CD14-positive monocyte (primary cell): ENCODE data around the gene IRF9. TPM values are rescaled to one million over a fixed set of nuclear protein-coding genes. Genes with fewer than 3 reads are reported as not detected.
A peak's percentile ranks its signal among the peaks of the same experiment; 100 is the strongest.

Experiments used
- DNase-seq, 3 donors: peaks; one replicate each; pipeline ENCODE4 v3.0.0-alpha.2; 2011 to 2022
- H2AFZ ChIP-seq: 2 replicates; pipeline ENCODE4 v1.6.0; 2012; ENCODE audit warnings: mild to moderate bottlenecking, low read depth, low read length, inconsistent platforms; ENCODE audit not compliant: insufficient read depth, poor library complexity, severe bottlenecking
- H3K27ac ChIP-seq, 2 donors: 1 replicate in 1 of 2; 2 replicates in 1 of 2; pipeline ENCODE4 v1.5.1; 2012 to 2013; ENCODE audit warnings: low read length in 2 of 2, control low read depth in 1 of 2, inconsistent platforms in 1 of 2, low read depth in 1 of 2, mild to moderate bottlenecking in 1 of 2
- H3K27me3 ChIP-seq, 2 donors: one replicate each; pipeline versions ENCODE4 v1.6.0 to v1.6.1; 2011 to 2013; ENCODE audit warnings: low read length in 2 of 2; ENCODE audit not compliant: control insufficient read depth in 2 of 2, insufficient read depth in 2 of 2
- H3K36me3 ChIP-seq, 2 donors: replicated peaks in 1 of 2; 1 replicate in 1 of 2; 2 replicates in 1 of 2; pipeline versions ENCODE4 v1.5.1 to v1.6.1; 2012 to 2013; ENCODE audit warnings: low read length in 2 of 2, control low read depth in 1 of 2, inconsistent platforms in 1 of 2, mild to moderate bottlenecking in 1 of 2; ENCODE audit not compliant: insufficient read depth in 2 of 2, control insufficient read depth in 1 of 2
- H3K4me1 ChIP-seq, 2 donors: 1 replicate in 1 of 2; 2 replicates in 1 of 2; pipeline versions ENCODE4 v1.5.1 to v1.6.1; 2012 to 2013; ENCODE audit warnings: low read length in 2 of 2, control low read depth in 1 of 2, inconsistent platforms in 1 of 2, mild to moderate bottlenecking in 1 of 2, moderate library complexity in 1 of 2; ENCODE audit not compliant: insufficient read depth in 2 of 2, control insufficient read depth in 1 of 2
- H3K4me2 ChIP-seq: replicated peaks from 2 replicates; pipeline ENCODE3; 2012; ENCODE audit warnings: low read length, moderate library complexity, mild to moderate bottlenecking; ENCODE audit not compliant: poor library complexity, severe bottlenecking; ENCODE audit errors: extremely low read depth
- H3K4me3 ChIP-seq, 3 experiments: fragments of 200-600 bp in 1 of 3; sonication (generic) in 1 of 3; replicated peaks in 1 of 3; 1 replicate in 2 of 3; 2 replicates in 1 of 3; pipeline ENCODE4 v1.5.1; 2011 to 2013; ENCODE audit warnings: low read length in 3 of 3, mild to moderate bottlenecking in 3 of 3, control low read depth in 2 of 3, low read depth in 2 of 3, inconsistent platforms in 1 of 3, moderate library complexity in 1 of 3
- H3K79me2 ChIP-seq: 2 replicates; pipeline ENCODE4 v1.6.0; 2012; ENCODE audit warnings: mild to moderate bottlenecking, control low read depth, inconsistent platforms, low read length, moderate library complexity; ENCODE audit not compliant: insufficient read depth
- H3K9ac ChIP-seq: 2 replicates; pipeline ENCODE4 v1.6.0; 2017; ENCODE audit warnings: low read length, mild to moderate bottlenecking; ENCODE audit not compliant: insufficient read depth, poor library complexity, severe bottlenecking
- H3K9me3 ChIP-seq, 2 donors: replicated peaks in 1 of 2; 1 replicate in 1 of 2; 2 replicates in 1 of 2; pipeline versions ENCODE4 v1.5.1 to v1.6.1; 2012 to 2013; ENCODE audit warnings: low read length in 2 of 2, control low read depth in 1 of 2; ENCODE audit not compliant: control insufficient read depth in 1 of 2, insufficient read depth in 1 of 2
- H4K20me1 ChIP-seq: 2 replicates; pipeline ENCODE4 v1.6.0; 2012; ENCODE audit warnings: mild to moderate bottlenecking, low read length, control low read depth, moderate library complexity; ENCODE audit not compliant: insufficient read depth
- H3K27ac Mint-ChIP-seq, 7 donors: one replicate each; pipeline ENCODE4 v1.8.0; 2020; ENCODE audit warnings: mild to moderate bottlenecking in 7 of 7, mixed read lengths in 7 of 7, moderate library complexity in 6 of 7, inconsistent platforms in 2 of 7
- H3K27me3 Mint-ChIP-seq, 3 donors: one replicate each; pipeline ENCODE4 v1.8.0; 2021 to 2022; ENCODE audit warnings: low read depth in 3 of 3, mild to moderate bottlenecking in 3 of 3, mixed read lengths in 3 of 3, moderate library complexity in 3 of 3, inconsistent platforms in 1 of 3
- H3K36me3 Mint-ChIP-seq, 2 donors: one replicate each; pipeline ENCODE4 v1.8.0; 2020; ENCODE audit warnings: mixed read lengths in 2 of 2, inconsistent platforms in 1 of 2, mild to moderate bottlenecking in 1 of 2
- H3K4me1 Mint-ChIP-seq: one replicate; pipeline ENCODE4 v1.8.0; 2020; ENCODE audit warnings: mild to moderate bottlenecking, mixed read lengths
- H3K4me3 Mint-ChIP-seq, 2 donors: one replicate each; pipeline ENCODE4 v1.8.0; 2020; ENCODE audit warnings: mild to moderate bottlenecking in 2 of 2, mixed read lengths in 2 of 2, moderate library complexity in 1 of 2
- H3K9me3 Mint-ChIP-seq, 7 donors: one replicate each; pipeline ENCODE4 v1.8.0; 2020 to 2022; ENCODE audit warnings: mixed read lengths in 7 of 7, mild to moderate bottlenecking in 6 of 7, moderate library complexity in 6 of 7, inconsistent platforms in 2 of 7
- CTCF ChIP-seq: fragments of 200-600 bp; IDR thresholded peaks from one replicate; pipeline ENCODE4 v1.8.0; 2022; ENCODE audit warnings: antibody characterized with exemption, mild to moderate bottlenecking
- WGBS: methylation state at CpG from one replicate; pipeline ENCODE4 v1.1.5; 2013; ENCODE audit warnings: missing lambda C conversion rate; ENCODE audit not compliant: insufficient coverage; 5-methylcytosine and 5-hydroxymethylcytosine counted together
- intact Hi-C, 2 donors: fragments of 100-400 bp; cut with micrococcal nuclease; formaldehyde crosslinking; loops; one replicate each; pipeline versions ENCODE4 v1.15.0 to v1.15.1; 2023
- polyA plus RNA-seq, 3 donors: library from polyadenylated mRNA; depleted of rRNA in 1 of 3; unstranded in 2 of 3; stranded (reverse) in 1 of 3; fragments of 300-500 nt in 2 of 3; fragments of >200 nt in 1 of 3; fragmentation: Illumina TruSeq in 2 of 3; gene quantifications; 1 replicate in 2 of 3; 2 replicates in 1 of 3; pipeline ENCODE4 v1.2.3, GENCODE V29; 2012 to 2021

IRF9 gene
- polyA plus RNA-seq, 3 donors, result 44.7 to 208 (median 56.0) TPM

GRCh38 chr14:24190416-24190815, 29.4 kb downstream of the IRF9 start:
- H3K9me3 ChIP-seq, result no peaks in the 10 kb centered on the region
- H3K4me3 ChIP-seq, result no peak overlapping the region
- no peak for TF ChIP-seq CTCF
- H3K27me3 Mint-ChIP-seq, result peaks cover 0 to 3% (median 0%) of the 10 kb centered on the region in 3 donors
- H3K4me1 Mint-ChIP-seq, result peaks cover 40% of the 10 kb centered on the region
- H3K9me3 Mint-ChIP-seq, result no peaks in the 10 kb centered on the region
- peaks cover 44 to 46% of the 10 kb centered on the region in 2 donors for H3K36me3 Mint-ChIP-seq
- H3K27me3 ChIP-seq, result no peaks in the 10 kb centered on the region
- no peak overlapping the region for H3K27ac ChIP-seq
- peaks cover 34% of the 10 kb centered on the region for H3K79me2 ChIP-seq
- H2AFZ ChIP-seq, result no peak overlapping the region
- intact Hi-C loops, result no loop called here
- H3K9ac ChIP-seq, result no peak overlapping the region
- peak overlapping the region in 2 of 7 donors; percentile 53 to 78 for H3K27ac Mint-ChIP-seq
- H3K4me3 Mint-ChIP-seq, result no peak overlapping the region
- no peak overlapping the region for H3K4me2 ChIP-seq
- no peaks in the 10 kb centered on the region for H4K20me1 ChIP-seq
- 94% methylated on average over 6 of the region's 10 CpGs for WGBS
- no peak for DNase-seq
- H3K4me1 ChIP-seq, result peaks cover 28 to 35% of the 10 kb centered on the region in 2 donors
- H3K36me3 ChIP-seq, result peaks cover 21 to 44% of the 10 kb centered on the region in 2 donors

GRCh38 chr14:24192933-24193332, 31.9 kb downstream of the IRF9 start:
- Histone ChIP-seq H3K4me3 (no peak overlapping the region), H3K27me3 (no peaks in the 10 kb centered on the region), H4K20me1 (no peaks in the 10 kb centered on the region), H3K9me3 (no peaks in the 10 kb centered on the region), H3K9ac (no peak overlapping the region), H3K4me2 (no peak overlapping the region), H2AFZ (no peak overlapping the region), H3K79me2 (peaks cover 56% of the 10 kb centered on the region), H3K4me1 (peaks cover 37 to 47% of the 10 kb centered on the region in 2 donors), H3K36me3 (peaks cover 21 to 32% of the 10 kb centered on the region in 2 donors), H3K27ac (no peak overlapping the region)
- DNase-seq, result no peak
- 98% methylated on average over 9 of the region's 15 CpGs for WGBS
- H3K36me3 Mint-ChIP-seq, result peaks cover 29 to 34% of the 10 kb centered on the region in 2 donors
- TF ChIP-seq CTCF, result no peak
- H3K27me3 Mint-ChIP-seq, result no peaks in the 10 kb centered on the region
- intact Hi-C loops, result no loop called here
- H3K4me3 Mint-ChIP-seq, result no peak overlapping the region
- H3K9me3 Mint-ChIP-seq, result no peaks in the 10 kb centered on the region
- H3K27ac Mint-ChIP-seq, result peak overlapping the region in 1 of 7 donors; percentile 26
- peaks cover 46% of the 10 kb centered on the region for H3K4me1 Mint-ChIP-seq
